SK-N-SH (cell line): ENCODE data around the gene TSC2.
"Not testable (repeated sequence)": the region's sequence is repeated elsewhere in the genome, so short reads cannot be mapped to it uniquely, and the experiment has no call there.

ENCODE experiments used
- CTCF ChIP-seq: fragments of 200-600 bp; sonication (generic); IDR thresholded peaks from 2 replicates; pipeline ENCODE4 v1.6.1; 2017; ENCODE audit warnings: antibody characterized with exemption, mild to moderate bottlenecking, moderate library complexity
- EP300 ChIP-seq, 2 experiments: IDR thresholded peaks; 2 replicates each; pipeline versions ENCODE4 v1.4.0 to v1.6.1; 2012; ENCODE audit warnings: borderline replicate concordance in 1 of 2, low read depth in 1 of 2, low read length in 1 of 2
- GABPA ChIP-seq: IDR thresholded peaks from 2 replicates; pipeline ENCODE4 v1.4.0; 2012; ENCODE audit warnings: low read depth, mild to moderate bottlenecking
- IRF3 ChIP-seq: fragments of 150-350 bp; IDR thresholded peaks from 2 replicates; pipeline ENCODE4 v1.6.1; 2016; ENCODE audit warnings: mild to moderate bottlenecking, low read depth, low read length
- JUND ChIP-seq: IDR thresholded peaks from 2 replicates; pipeline ENCODE4 v1.4.0; 2012
- MAX ChIP-seq: IDR thresholded peaks from 2 replicates; pipeline ENCODE4 v1.4.0; 2012; ENCODE audit warnings: low read depth
- MEF2A ChIP-seq: IDR thresholded peaks from 2 replicates; pipeline ENCODE4 v1.4.0; 2012; ENCODE audit warnings: low read depth, borderline replicate concordance
- PBX3 ChIP-seq: IDR thresholded peaks from 2 replicates; pipeline ENCODE4; 2012
- POLR2AphosphoS5 ChIP-seq: IDR thresholded peaks from 2 replicates; pipeline ENCODE4 v1.6.1; 2012; ENCODE audit warnings: low read depth, low read length
- RAD21 ChIP-seq: IDR thresholded peaks from 2 replicates; pipeline ENCODE4 v1.6.1; 2012; ENCODE audit warnings: mild to moderate bottlenecking, low read length
- REST ChIP-seq: IDR thresholded peaks from 2 replicates; pipeline ENCODE4 v1.6.1; 2012; ENCODE audit warnings: mild to moderate bottlenecking, low read depth, low read length, moderate library complexity
- TAF1 ChIP-seq: IDR thresholded peaks from 2 replicates; pipeline ENCODE4 v1.6.1; 2012; ENCODE audit warnings: low read depth, mild to moderate bottlenecking, low read length, moderate library complexity, borderline replicate concordance

- TF ChIP-seq CTCF; JUND; RAD21; TAF1; GABPA; MAX; EP300 (IDR thresholded peaks at IDR 0.05; ENCODE audit: borderline replicate concordance in 1 of 2, low read depth in 1 of 2, low read length in 1 of 2); MEF2A; POLR2AphosphoS5; IRF3; REST; PBX3: not testable (repeated sequence)
Measured at GRCh38 chr16:2123706-2124376, 76.1 kb downstream of the TSC2 start.
